ENCODE measurements around the gene MARCHF7.

DNA sequence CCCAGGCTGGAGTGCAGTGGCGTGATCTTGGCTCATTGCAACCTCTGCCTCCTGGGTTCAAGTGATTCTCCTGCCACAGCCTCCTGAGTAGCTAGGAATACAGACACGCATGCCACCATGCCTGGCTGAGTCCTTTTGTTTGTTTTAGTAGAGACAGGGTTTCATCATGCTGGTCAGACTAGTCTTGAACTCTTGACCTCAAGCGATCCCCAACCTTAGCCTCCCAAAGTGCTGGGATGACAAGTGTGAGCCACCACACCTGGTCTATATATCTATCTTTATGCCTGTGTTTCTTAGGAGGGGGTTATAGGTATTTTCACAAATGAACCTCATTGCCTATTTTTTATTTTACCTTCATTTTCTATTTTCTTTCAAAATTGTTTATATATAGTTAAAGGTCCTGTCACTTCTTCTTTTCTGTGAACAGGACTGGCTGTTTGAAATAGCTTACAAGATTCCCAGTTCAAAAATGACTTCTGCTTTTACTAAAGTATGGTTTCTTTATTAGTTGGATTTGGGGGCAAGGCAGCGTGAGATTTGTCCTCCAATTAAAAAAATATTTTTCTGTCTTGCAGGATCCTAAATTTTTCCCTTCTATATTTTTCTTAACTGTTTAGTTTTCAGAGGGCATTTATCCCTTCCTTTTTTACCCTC lies 16.4 kb upstream of the MARCHF7 start:
- TF ChIP-seq, protein P1, sequence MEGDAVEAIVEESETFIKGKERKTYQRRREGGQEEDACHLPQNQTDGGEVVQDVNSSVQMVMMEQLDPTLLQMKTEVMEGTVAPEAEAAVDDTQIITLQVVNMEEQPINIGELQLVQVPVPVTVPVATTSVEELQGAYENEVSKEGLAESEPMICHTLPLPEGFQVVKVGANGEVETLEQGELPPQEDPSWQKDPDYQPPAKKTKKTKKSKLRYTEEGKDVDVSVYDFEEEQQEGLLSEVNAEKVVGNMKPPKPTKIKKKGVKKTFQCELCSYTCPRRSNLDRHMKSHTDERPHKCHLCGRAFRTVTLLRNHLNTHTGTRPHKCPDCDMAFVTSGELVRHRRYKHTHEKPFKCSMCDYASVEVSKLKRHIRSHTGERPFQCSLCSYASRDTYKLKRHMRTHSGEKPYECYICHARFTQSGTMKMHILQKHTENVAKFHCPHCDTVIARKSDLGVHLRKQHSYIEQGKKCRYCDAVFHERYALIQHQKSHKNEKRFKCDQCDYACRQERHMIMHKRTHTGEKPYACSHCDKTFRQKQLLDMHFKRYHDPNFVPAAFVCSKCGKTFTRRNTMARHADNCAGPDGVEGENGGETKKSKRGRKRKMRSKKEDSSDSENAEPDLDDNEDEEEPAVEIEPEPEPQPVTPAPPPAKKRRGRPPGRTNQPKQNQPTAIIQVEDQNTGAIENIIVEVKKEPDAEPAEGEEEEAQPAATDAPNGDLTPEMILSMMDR (IDR thresholded peaks at IDR 0.05): no peak
- TF ChIP-seq POLR2A (IDR thresholded peaks at IDR 0.05): no peak

Data from esophagus squamous epithelium (tissue), 4 donors.